ENCODE data around the gene BOK. TPM values are rescaled to one million over a fixed set of nuclear protein-coding genes. Genes with fewer than 3 reads are reported as not detected.
A peak's percentile ranks its signal among the peaks of the same experiment; 100 is the strongest.

The BOK gene
- total and polyA plus RNA-seq, 2 of the 13 experiments (the other 11 are each of a cell fraction or from before 2014, with no cell fraction given), result 35.5 to 39.2 TPM

DNA sequence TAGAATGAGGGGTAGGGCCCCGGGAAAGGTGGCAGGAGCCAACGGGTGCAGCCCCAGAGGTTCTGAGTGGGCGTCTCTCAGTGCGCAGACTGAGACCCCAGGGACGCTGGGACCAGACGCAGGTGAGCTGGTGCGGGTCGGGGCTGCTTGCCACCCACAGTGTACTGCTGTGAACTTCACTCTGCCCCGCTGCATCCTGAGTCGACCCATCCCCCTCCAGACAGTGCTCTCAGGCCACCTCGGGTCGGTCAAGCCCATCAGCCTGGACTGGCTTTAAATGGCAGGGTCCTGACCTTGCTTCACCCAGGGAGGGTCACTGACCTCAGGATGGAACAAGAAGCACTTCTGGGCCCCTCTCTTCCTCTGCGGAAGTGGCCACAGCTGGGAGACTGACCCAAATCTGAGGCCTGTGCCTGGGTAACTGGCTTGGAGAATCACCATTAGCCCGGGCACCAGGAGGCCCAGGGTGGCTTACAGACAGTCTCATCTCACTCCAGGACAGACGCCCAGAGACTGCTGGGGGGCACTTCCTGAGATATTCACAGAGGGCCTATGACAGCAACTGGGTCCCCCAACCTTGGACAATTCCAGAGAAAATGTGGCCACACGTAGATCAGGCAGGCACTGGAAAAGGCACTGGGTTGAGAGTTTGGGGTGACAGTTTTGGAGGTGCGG lies 23.7 kb upstream of the BOK start (continued):
- TF ChIP-seq, protein P1, sequence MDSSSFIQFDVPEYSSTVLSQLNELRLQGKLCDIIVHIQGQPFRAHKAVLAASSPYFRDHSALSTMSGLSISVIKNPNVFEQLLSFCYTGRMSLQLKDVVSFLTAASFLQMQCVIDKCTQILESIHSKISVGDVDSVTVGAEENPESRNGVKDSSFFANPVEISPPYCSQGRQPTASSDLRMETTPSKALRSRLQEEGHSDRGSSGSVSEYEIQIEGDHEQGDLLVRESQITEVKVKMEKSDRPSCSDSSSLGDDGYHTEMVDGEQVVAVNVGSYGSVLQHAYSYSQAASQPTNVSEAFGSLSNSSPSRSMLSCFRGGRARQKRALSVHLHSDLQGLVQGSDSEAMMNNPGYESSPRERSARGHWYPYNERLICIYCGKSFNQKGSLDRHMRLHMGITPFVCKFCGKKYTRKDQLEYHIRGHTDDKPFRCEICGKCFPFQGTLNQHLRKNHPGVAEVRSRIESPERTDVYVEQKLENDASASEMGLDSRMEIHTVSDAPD (CRISPR knock-in tag; IDR thresholded peaks at IDR 0.05), result 0 out of 2 replicates have a peak, but pooled peaks have one; percentile 14
- TF ChIP-seq SAFB2 (CRISPR knock-in tag; IDR thresholded peaks at IDR 0.05; ENCODE audit: borderline replicate concordance, low read depth) (no peak), NR2F2 (IDR thresholded peaks at IDR 0.05; ENCODE audit: borderline replicate concordance, low read depth) (peak; percentile 80), ZFX (CRISPR knock-in tag; IDR thresholded peaks at IDR 0.05; ENCODE audit: low read depth) (peak; percentile 39; the same call in 1 of the 2 replicates), ONECUT2 (CRISPR knock-in tag; IDR thresholded peaks at IDR 0.05) (no peak), REPIN1 (CRISPR knock-in tag; IDR thresholded peaks at IDR 0.05; ENCODE audit: borderline replicate concordance, low read depth) (peak; percentile 54; the same call in 1 of the 2 replicates), MEF2D (CRISPR knock-in tag; IDR thresholded peaks at IDR 0.05) (peak; percentile 77; the same call in 1 of the 2 replicates), GABPA (IDR thresholded peaks at IDR 0.05; ENCODE audit: low read depth, low read length) (no peak), GABPA (CRISPR knock-in tag; IDR thresholded peaks at IDR 0.05; ENCODE audit: low read depth) (peak; percentile 31; the same call in 1 of the 2 replicates), KMT2A (CRISPR knock-in tag; IDR thresholded peaks at IDR 0.05) (0 out of 2 replicates have a peak, but pooled peaks have one; percentile 31), MYC (CRISPR knock-in tag; IDR thresholded peaks at IDR 0.05; ENCODE audit: borderline replicate concordance) (no peak)
- TF ChIP-seq, protein P2, sequence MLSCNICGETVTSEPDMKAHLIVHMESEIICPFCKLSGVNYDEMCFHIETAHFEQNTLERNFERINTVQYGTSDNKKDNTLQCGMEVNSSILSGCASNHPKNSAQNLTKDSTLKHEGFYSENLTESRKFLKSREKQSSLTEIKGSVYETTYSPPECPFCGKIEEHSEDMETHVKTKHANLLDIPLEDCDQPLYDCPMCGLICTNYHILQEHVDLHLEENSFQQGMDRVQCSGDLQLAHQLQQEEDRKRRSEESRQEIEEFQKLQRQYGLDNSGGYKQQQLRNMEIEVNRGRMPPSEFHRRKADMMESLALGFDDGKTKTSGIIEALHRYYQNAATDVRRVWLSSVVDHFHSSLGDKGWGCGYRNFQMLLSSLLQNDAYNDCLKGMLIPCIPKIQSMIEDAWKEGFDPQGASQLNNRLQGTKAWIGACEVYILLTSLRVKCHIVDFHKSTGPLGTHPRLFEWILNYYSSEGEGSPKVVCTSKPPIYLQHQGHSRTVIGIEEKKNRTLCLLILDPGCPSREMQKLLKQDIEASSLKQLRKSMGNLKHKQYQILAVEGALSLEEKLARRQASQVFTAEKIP (CRISPR knock-in tag; IDR thresholded peaks at IDR 0.05; ENCODE audit: borderline replicate concordance), result no peak
- TF ChIP-seq, protein P3, sequence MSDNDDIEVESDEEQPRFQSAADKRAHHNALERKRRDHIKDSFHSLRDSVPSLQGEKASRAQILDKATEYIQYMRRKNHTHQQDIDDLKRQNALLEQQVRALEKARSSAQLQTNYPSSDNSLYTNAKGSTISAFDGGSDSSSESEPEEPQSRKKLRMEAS (IDR thresholded peaks at IDR 0.05), result peak; percentile 40; the same call in 1 of the 2 replicates
- TF ChIP-seq, protein P4, sequence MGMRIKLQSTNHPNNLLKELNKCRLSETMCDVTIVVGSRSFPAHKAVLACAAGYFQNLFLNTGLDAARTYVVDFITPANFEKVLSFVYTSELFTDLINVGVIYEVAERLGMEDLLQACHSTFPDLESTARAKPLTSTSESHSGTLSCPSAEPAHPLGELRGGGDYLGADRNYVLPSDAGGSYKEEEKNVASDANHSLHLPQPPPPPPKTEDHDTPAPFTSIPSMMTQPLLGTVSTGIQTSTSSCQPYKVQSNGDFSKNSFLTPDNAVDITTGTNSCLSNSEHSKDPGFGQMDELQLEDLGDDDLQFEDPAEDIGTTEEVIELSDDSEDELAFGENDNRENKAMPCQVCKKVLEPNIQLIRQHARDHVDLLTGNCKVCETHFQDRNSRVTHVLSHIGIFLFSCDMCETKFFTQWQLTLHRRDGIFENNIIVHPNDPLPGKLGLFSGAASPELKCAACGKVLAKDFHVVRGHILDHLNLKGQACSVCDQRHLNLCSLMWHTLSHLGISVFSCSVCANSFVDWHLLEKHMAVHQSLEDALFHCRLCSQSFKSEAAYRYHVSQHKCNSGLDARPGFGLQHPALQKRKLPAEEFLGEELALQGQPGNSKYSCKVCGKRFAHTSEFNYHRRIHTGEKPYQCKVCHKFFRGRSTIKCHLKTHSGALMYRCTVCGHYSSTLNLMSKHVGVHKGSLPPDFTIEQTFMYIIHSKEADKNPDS (CRISPR knock-in tag; IDR thresholded peaks at IDR 0.05), result no peak
